Measurements from ENCODE around the gene SLC26A3. TPM values are rescaled to one million over a fixed set of nuclear protein-coding genes. Genes with fewer than 3 reads are reported as not detected.

The SLC26A3 gene
- total and polyA plus RNA-seq, 3 donors from 2014 or later, result 1.1 to 1.3 TPM; not detected in 1

GRCh38 chr7:107754642-107755041 lies 48.4 kb downstream of the SLC26A3 start:
- Histone ChIP-seq H3K27ac (no peak overlapping the region), H3K4me1 (no peaks in the 10 kb centered on the region), H3K27me3 (no peaks in the 10 kb centered on the region), H3K9me3 (no peaks in the 10 kb centered on the region), H3K4me3 (no peak overlapping the region), H3K36me3 (ENCODE audit: low read depth, missing control alignments) (no peaks in the 10 kb centered on the region)
- intact Hi-C loops (cut with DNase I; ENCODE audit: low total_unique reads), result no loop called here
- WGBS, 2 donors, result 94% methylated on average over 2 of the region's 2 CpGs
- TF ChIP-seq CTCF (IDR thresholded peaks at IDR 0.05) (no peak), POLR2A (IDR thresholded peaks at IDR 0.05) (no peak)
- no peak for DNase-seq

DNA sequence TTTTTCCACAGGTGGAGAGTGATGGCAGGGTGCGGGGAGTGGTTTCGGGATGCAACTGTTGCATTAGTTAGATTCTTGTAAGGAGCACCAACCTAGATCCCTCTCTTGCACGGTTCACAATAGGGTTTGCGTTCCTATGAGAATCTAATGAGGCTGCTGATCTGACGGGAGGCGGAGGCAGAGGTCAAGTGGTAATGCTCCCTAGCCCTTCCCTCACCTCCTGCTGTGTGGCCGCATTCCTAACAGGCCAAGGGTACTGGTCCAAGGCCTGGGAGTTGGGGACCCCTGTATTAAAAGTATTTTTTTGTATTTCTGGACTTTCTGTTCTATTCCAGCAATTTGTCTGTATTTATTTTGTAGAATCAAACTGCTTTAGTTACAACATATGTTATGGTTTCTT lies 51.9 kb downstream of the SLC26A3 start:
- H3K9me3 ChIP-seq, result no peaks in the 10 kb centered on the region
- no peak for DNase-seq
- no peaks in the 10 kb centered on the region for H3K36me3 ChIP-seq (ENCODE audit: low read depth, missing control alignments)
- no peak for TF ChIP-seq CTCF (IDR thresholded peaks at IDR 0.05)
- TF ChIP-seq POLR2A (IDR thresholded peaks at IDR 0.05), result no peak
- no peaks in the 10 kb centered on the region for H3K27me3 ChIP-seq
- intact Hi-C loops (cut with DNase I; ENCODE audit: low total_unique reads), result no loop called here
- no peak overlapping the region for H3K27ac ChIP-seq
- no peak overlapping the region for H3K4me3 ChIP-seq
- 89 to 90% methylated on average over 7 of the region's 7 CpGs for WGBS, 2 donors
- H3K4me1 ChIP-seq, result no peaks in the 10 kb centered on the region

- WGBS, 2 donors, result 39 to 61% methylated on average over 3 of the region's 3 CpGs
- H3K27me3 ChIP-seq, result no peaks in the 10 kb centered on the region
- H3K36me3 ChIP-seq (ENCODE audit: low read depth, missing control alignments), result no peaks in the 10 kb centered on the region
- H3K9me3 ChIP-seq, result no peaks in the 10 kb centered on the region
- intact Hi-C loops (cut with DNase I; ENCODE audit: low total_unique reads), result loop anchor here (10.0 kb wide), 1 partner anchor 129 kb away; no protein-coding TSS in a partner anchor
- H3K4me1 ChIP-seq, result peaks cover 18% of the 10 kb centered on the region
- DNase-seq, result no peak
- TF ChIP-seq CTCF (IDR thresholded peaks at IDR 0.05), result no peak
- no peak for TF ChIP-seq POLR2A (IDR thresholded peaks at IDR 0.05)
- H3K27ac ChIP-seq, result no peak overlapping the region
- no peak overlapping the region for H3K4me3 ChIP-seq
Observed at GRCh38 chr7:107746006-107746405, 57.0 kb downstream of the SLC26A3 start.

- 0% methylated on average over 17 to 22 of the region's 22 CpGs for whole genome bisulfite sequencing, 2 donors
- Histone ChIP-seq H3K27ac (peak overlapping the region; percentile 93 to 99), H3K4me3 (peak overlapping the region; percentile 71 to 89), H3K36me3 (ENCODE audit: low read depth, missing control alignments) (no peaks in the 10 kb centered on the region), H3K4me1 (peaks cover 18% of the 10 kb centered on the region), H3K27me3 (no peaks in the 10 kb centered on the region), H3K9me3 (no peaks in the 10 kb centered on the region)
- TF ChIP-seq POLR2A (IDR thresholded peaks at IDR 0.05) (no peak), CTCF (IDR thresholded peaks at IDR 0.05) (no peak)
- no peak for DNase-seq
- intact Hi-C loops (cut with DNase I; ENCODE audit: low total_unique reads), result loop anchor here (10.0 kb wide), 1 partner anchor 130 kb away; no protein-coding TSS in a partner anchor
Observed at GRCh38 chr7:107744345-107744750, 58.7 kb downstream of the SLC26A3 start.

All from testis (tissue), 3 donors.